GM21515 (cell line): ENCODE measurements around the gene EOLA1.
A peak's percentile ranks its signal among the peaks of the same experiment; 100 is the strongest.
"Not testable (repeated sequence)": the region's sequence is repeated elsewhere in the genome, so short reads cannot be mapped to it uniquely, and the experiment has no call there.

ENCODE experiments used
- ATAC-seq: cut with Tn5 transposase; IDR thresholded peaks from one replicate; pipeline ENCODE4 v1.9.1; 2021; ENCODE audit not compliant: unreplicated experiment

Gene EOLA1

DNA sequence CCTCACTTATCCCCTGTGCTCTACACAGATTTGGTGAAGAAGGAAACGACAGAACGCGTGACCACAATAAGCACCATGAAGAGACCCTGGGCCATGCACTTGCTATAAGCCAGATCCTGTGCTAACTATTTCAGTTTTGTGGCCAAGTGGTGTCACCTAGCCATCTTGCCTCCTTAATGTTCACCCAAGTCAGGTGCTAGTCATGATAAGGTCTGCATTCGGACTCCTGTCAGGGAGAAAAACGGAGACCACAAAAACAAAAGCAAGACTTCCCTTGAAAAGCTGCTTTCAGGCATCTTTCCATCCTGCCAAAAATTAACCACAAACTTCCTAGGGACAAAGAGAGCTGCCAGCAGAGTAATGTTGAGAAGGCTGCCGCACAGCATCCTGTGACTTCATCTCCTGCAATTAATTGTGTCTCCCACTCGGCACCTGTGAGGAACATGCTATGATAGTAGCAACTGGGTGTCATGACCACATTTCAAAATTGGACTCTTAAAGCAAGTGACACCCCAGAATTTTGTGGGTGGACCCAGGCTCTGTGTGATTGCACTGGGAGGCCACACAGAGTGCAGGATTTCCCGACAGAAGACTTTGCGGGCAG lies 26.9 kb upstream of the EOLA1 start:
- ATAC-seq = no peak

DNA sequence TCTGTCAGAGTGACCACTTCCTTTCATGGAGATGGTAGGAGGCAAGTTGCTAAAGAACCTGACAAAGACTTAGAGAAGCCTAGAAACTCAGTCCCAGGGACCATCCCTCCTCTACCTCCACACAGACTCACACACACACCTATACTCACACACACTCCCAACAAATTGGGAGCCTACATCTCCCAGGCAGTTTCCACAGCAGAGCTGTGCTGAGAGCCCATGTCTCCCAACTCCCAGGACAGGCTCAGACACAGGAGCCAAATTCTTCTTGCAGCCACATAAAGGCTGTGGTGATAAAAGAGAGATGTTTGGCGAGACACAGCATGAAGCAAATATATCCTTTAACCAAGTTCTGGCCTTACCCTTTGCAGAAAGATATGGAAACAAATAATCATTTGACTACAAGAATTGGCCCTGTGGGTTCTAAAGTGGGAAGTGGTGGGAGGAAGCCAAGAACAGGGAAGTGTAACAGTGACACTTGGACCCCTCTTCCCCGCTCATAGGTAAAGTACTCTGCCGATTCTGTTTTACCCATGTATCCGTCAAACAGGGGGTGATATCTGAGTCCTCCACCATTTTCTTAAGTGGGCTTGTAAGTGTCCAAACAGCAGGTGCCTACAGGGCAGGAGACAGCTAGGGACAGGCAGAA lies 24.7 kb upstream of the EOLA1 start:
- no peak for ATAC-seq

DNA sequence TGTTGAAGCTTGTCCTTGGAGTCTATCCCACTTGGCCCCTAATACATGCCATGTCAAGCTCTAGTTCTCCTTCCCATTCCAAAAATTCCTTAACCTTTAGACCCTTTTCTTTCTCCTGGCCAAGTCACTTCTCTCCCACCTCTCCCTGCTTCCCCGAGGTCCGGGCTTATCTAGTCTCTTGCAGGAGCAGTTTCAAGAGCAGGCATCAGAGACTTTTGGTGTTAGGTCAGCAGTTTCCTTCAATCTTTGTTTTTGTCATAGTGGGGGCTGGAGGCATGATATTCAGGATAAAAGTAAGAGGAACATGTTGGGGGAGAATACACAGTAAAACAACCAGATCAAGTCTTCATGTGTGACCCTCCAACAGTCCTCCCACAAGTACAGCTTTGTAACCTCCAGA lies 24.2 kb upstream of the EOLA1 start:
- no peak for ATAC-seq

DNA sequence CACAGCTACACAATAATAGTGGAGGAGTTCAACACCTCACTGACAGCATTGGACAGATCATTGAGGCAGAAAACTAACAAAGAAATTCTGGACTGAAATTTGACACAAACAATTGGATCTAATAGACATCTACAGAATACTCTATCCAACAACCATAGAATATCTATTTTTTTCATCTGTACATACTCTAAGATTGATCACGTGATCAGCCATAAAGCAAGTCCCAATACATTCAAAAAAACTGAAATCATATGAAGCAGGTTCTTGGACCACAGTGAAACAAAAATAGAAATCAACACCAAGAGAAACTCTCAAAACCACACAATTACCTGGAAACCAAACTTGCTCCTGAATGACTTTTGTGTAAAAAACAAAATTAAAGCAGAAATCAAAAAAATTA lies 23.5 kb upstream of the EOLA1 start:
- ATAC-seq = no peak

DNA sequence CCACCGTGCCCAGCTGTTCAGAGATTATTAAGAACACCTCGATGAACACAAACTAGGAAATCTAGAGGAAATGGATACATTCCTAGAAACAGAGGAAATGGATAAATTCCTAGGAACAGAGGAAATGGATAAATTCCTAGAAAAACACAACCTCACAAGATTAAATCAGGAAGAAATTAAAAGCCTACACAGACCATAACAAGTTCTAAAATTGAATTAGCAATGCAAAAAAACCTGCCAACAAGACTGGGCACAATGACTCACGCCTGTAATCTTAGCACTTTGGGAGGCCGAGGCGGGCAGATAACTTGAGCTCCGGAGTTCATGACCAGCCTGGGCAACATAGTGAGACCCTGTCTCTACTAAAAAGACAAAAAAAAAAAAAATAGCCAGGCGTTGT lies 22.6 kb upstream of the EOLA1 start:
- no peak for ATAC-seq

DNA sequence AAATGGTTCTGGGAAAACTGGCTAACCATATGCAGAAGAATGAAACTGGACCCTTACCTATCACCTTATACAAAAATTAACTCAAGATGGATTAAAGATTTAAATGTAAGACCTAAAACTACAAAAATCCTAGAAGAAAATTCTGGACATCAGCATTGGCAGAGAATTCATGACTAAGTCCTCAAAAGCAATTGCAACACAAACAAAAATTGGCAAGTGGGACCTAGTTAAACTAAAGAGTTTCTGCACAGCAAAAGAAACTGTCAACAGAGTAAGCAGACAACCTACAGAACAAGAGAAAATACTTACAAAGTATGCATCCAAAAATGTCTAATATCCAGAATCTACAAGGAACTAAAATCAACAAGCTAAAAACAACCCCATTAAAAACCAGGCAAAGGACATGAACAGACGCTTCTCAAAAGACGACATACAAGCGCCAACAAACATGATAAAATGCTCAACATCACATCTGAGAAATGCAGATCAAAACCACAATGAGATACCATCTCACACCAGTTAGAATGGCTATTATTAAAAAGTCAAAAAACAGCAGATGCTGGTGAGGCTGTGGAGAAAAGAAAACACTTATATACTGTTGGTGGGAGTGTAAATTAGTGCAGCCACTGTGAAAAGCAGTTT lies 20.1 kb upstream of the EOLA1 start:
- ATAC-seq = not testable (repeated sequence)

DNA sequence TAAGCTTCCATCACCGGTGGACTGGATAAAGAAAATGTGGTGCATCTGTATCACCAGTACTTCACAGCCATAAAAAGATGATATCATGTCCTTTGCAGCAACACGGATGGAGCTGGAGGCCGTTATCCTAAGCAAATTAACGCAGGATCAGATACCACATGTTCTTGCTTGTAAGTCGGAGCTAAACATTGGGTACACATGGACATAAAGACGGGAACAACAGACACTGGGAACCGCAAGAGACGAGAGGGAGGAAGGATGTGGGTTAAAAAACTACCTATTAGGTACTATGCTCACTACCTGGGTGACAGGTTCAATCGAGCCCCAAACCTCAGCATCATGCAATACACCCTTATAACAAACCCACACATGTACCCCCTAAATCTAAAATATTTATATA lies 19.4 kb upstream of the EOLA1 start:
- no peak for ATAC-seq

DNA sequence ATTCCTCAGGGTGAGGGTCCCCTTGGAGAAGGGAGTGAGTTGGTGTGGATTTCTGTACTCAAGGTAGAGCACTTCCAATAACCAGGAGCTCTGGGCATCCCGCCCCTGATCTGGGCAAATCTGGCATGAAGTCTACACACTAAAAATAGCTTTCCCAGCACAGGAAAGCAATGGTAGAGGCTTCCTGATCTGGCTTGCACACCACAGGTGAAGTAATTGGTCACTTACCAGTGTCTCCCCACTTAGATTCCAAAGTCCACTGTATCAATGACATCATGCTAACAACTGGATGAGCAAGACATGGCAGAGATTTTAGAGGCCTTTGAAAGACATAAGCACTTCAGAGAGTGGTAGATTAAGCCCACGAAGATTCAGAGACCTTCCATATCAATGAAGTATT lies 17.9 kb upstream of the EOLA1 start:
- no peak for ATAC-seq

DNA sequence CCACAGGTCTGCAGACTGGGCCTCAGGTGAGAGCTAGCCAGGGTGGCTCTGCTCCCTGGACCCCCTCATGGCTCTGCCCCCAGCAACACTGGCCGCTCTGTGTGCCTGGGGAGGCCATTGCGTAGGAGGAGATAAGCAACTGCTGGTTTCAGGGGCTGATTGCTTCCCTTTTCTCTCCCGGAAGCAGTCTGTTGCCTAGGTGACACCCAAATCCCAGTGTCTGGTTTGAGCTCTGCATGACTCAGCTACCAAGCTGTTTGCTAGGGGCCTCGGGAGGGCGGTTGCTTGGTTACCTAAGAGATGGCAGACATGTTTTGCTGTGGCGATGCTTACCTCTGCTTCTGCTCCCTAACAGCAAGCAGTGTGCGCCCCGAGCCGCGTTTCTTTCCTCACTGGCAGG lies 15.4 kb upstream of the EOLA1 start:
- ATAC-seq = peak; percentile 92

DNA sequence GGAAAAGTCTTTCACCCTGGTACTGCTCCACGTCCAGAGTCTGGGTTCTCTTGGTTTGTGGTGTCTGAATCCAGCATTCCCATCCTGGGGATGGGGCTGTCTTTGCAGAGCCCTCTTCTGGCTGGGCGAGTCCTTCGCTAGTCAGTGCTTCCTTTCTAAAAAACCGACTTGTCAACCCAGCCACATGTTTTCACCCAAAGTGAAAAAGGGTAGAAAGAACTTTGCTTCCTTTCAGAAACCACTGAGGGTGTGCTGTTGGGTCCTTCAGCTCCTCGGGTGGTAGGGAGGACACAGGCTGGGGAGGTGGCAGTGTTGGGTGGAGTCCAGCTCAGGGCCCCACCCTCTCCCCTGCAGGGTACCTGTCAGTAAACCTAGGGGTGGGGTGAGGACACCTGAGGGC lies 14.9 kb upstream of the EOLA1 start:
- peak; percentile 46 for ATAC-seq

DNA sequence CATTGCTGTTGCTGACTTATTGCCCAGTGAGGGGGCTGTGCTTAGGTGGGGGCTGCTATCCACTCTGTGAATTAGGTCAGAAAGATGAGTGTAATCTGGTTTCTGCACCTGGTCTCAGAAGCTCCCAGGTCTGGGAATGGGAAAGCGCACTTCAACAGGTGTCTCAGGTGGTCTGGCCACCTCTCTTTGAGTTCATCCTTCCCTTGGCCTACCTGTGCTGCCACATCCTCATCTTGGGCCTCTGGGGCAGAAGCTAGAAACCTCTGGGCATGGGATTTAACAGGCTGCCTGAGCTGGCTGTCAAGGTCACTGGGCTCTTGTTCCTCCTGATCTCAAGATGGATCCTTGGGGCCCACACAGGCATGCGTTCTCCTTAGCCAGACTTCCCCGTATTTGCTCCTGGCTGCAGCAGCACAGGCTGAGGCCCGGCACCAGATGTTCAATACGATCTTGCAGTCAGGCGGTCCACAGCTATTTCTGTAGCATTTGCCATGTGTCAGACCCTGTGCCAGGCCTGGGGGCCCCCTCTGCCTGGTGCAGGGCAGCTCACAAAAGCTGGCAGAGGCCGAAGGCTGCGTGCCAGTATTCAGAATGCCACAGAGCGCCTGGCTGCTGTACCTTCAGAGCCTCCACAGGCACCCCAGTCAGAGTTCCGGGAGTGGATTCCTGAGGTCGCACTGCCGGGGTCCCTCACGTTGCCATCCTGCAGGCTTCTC lies 14.3 kb upstream of the EOLA1 start:
- not testable (repeated sequence) for ATAC-seq

DNA sequence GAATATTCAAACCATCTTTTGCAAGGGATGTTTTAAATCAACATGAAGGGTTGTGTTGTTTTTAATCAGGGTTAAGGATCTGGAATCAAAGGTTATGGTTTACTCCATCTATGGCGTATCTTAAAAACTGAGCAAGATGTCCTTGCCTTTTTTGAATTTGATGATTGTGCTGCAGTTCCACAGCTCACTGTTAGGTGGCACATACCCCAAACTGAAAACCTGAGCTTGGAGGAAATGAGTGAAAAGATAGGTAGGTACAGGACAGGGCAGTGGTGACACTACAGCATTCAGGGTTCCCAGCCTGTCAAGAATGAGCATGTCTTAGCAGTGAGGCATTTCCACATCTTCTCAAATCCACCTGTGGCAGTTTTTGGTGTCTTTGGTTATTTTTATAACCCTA lies 13.1 kb upstream of the EOLA1 start:
- ATAC-seq = no peak

DNA sequence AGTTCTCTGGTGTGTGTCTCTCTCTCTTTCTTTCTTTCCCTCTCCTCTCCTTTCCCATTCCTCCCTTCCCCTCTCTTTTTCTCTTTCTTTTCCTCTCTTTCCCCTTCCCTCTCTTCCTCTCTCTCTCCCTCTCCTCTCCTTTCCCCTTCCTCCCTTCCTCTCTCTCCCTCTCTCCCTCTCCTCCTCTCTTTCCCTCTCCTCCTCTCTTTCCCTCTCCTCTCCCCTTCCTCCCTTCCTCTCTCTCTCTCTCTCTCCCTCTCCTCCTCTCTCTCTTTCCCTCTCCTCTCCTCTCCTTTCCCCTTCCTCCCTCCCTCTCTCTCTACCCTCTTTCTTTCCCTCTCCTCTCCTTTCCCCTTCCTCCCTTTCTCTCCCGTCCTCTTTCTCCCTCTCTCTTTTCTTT lies 12.4 kb upstream of the EOLA1 start:
- ATAC-seq = no peak

DNA sequence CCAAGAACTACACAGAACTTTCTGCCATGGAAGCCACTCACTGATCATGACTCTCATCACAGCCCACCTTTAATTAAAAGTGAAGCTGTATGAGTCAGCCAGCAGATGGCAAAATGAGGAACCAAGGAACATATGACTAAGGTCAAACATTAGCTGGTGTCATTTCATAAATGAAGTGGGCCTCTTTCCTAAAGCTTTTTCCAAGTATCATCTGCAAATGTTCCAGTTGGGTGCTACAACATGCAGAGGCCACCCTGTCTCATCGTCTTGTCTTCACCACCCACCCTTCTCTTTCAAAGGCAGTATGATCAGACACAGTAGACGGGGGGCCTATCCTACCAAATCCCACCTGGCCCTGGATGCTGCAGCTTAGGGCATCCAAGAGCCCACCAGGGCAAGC lies 9.2 kb upstream of the EOLA1 start:
- no peak for ATAC-seq

DNA sequence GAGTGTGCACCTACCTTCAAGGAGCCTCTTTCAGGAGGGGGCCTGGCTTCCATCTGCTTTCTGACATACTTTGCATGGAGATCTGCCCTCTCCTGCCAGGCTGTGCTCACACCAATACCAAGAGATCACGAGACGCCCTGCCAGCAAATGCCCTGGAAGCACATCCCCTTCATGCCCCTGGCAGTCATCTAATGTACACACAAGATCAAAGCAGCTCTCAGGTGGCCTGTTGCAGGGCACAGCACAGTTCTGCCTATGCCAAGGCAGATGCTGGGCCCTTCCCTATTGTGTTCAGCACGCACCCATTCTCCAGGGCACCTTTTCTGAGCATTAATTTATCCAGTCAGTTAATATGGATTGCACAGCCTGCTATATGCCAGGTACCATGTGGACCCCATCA lies 7.9 kb upstream of the EOLA1 start:
- not testable (repeated sequence) for ATAC-seq

DNA sequence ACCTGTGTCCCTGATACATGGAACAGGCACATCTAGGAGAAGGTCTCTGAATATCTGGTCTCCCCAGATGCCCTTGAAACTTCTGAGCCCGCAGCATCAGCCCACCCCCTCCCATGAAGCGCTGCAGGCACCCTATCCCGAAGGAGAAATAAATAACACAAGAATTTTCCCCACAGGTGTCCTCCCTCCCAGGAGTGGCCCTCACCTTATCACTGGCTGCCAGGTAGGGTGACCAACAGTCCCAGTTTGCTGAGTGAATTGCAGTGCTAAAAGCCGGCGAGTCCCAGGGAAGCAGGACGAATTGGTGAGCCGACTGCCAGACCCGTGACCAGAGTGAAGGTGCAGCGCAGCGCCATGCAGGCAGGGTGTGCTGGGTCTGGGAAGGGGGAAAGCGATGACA lies 6.8 kb upstream of the EOLA1 start:
- not testable (repeated sequence) for ATAC-seq

DNA sequence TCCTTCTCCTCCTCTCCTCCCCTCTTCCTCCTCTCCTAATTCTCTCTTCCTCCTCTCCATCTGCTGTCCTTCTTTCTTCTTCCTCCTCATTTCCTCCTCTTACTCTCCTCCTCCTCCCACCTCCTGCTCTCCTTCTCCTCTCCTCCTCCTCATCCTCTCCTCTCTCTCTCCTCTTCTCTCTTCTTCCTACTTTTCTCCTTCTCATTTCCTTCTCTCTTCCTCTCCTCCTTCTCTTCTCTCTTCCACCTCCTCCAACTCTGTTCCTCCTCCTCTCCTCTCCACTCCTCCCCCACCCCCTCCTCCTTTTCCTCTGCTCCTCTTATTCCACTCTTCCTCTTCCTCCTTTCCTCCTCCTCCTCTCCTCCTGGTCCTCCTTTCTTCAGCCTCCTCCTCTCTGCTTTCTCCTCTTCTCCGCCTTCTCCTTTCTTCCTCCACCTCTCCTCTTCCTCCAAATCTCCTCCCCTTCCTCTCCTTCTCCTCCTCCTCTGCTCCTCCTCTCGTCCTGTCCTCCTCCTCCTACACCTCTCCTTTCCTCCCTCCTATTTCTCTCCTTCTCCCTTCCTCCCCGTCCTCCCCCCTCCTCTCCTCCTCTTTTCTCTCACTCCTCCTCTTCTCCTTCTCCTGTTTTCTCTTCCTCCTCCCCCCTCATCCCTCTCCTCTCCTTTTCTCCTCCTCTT lies 5.7 kb upstream of the EOLA1 start:
- not testable (repeated sequence) for ATAC-seq

DNA sequence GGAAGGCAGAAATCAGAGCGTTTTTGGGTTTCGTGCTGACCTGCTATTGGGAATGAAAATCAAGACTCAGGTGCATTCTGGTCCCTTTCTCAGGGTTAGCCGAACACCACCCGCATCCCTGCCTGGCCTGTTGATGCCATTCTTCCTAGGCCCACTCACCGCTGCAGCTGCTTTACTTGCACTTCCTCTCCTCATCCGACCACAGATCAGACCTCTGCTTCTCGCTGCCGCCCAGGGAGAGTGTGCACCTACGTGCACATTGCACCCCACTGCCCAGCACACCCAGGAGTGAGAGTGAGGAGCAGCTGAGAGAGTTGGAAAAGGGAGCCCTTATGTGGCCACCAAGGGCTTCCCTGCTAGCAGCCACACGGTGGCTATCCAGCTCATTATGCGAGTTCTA lies 3.3 kb upstream of the EOLA1 start:
- not testable (repeated sequence) for ATAC-seq

DNA sequence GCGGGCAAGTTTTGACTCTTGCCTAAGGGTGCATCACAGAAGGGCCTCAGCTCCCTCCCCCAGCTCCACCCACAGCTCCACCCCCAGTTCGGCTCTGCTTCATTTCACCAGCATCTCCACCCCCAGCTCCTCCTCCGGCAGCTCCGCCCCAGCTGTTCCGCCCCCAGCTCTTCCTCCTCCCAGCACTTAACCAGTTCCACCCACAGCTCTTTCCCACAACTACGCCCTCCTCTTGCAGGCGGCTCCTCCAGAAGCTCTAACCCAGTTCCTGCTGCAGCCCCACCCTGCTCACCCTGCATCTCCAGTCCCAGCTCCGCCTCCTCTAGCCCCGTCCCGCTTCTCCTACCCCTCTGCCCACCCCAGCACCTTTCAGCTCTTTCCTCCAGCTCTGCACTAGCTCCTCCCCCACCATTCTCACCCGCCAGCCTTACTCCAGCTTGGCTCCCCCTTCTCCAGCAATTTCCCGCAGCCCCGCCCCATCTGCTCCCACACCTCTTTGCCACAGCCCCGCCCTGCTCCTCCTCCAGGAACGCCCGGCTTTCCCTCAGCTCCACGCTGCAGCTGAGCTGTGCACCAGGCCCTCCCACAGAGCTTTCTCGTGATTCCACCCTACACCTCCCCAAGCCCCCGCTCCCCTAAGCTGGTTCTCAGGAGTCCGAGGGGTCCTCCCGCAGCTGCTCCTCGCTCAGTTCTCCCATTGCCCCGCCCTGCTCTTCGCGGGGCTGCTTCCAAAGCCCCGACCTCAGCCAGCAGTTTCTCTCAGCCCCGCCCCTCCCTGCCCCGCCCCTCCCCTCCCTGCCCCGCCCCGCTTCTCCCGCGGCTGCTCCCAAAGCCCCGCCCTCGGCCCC lies 1.3 kb upstream of the EOLA1 start:
- peak; percentile 46 for ATAC-seq

DNA sequence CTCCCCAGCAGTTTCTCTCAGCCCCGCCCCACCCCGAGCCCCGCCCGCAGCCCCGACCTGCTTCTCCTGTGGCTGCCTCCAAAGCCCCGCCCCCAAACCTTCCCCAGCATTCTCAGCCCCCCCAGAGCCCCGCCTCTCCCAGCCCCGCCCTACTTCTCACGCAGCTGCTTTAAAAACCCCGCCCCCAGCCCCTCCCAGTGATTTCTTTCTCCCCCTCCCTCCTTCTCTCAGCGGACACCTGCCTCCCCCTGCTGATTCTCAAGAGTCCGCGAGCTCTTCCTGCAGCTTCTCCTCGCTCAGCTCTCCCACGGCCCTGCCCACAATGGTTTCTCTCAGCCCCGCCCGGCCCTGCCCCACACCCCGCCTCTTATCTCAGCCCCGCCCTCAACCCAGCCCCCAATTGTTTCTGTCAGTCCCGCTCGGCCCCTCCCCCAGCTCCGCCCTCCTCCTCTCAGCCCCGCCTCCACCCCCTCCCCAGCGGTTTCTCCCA lies 636 bp upstream of the EOLA1 start:
- peak; percentile 13 for ATAC-seq
